K562 (cell line): Measurements from ENCODE around the gene MEF2D. TPM values are rescaled to one million over a fixed set of nuclear protein-coding genes. Genes with fewer than 3 reads are reported as not detected.
A peak's percentile ranks its signal among the peaks of the same experiment; 100 is the strongest.

Experiments
- CBFB ChIP-seq: sonication (generic); formaldehyde crosslinking; IDR thresholded peaks from 2 replicates; pipeline ENCODE4 v1.4.0; 2020; ENCODE audit warnings: mild to moderate bottlenecking, missing genetic modification reagents
- CC2D1A ChIP-seq: fragments of 450-650 bp; IDR thresholded peaks from 2 replicates; pipeline ENCODE4 v1.6.1; 2017; ENCODE audit warnings: mild to moderate bottlenecking
- ELK1 ChIP-seq: sonication (generic); formaldehyde crosslinking; IDR thresholded peaks from 2 replicates; pipeline ENCODE4 v1.8.1; 2022; ENCODE audit warnings: missing genetic modification reagents
- FOSL1 ChIP-seq: fragments of 200-800 bp; sonication (Bioruptor generic); conservative IDR thresholded peaks from 2 replicates; pipeline ENCODE4 v1.6.1; 2016; ENCODE audit warnings: missing genetic modification characterization, missing compliant biosample characterization
- HDAC1 ChIP-seq, 2 experiments: fragments of 450-650 bp; IDR thresholded peaks; 2 replicates each; pipeline ENCODE4 v1.6.1; 2016 to 2017; ENCODE audit warnings: inconsistent platforms in 1 of 2, mild to moderate bottlenecking in 1 of 2, moderate library complexity in 1 of 2
- KAT2B ChIP-seq: IDR thresholded peaks from one replicate; pipeline ENCODE4 v1.6.1; 2012; ENCODE audit warnings: low read depth, mild to moderate bottlenecking, control low read depth, inconsistent platforms, low read length, moderate library complexity
- MTA3 ChIP-seq: fragments of 450-650 bp; formaldehyde crosslinking; IDR thresholded peaks from 2 replicates; pipeline ENCODE4 v1.6.1; 2017; ENCODE audit warnings: mild to moderate bottlenecking, borderline replicate concordance
- MYBL2 ChIP-seq, 2 experiments: fragments of 450-650 bp in 1 of 2; sonication (generic) in 1 of 2; formaldehyde crosslinking in 1 of 2; IDR thresholded peaks; 2 replicates each; pipeline versions ENCODE4 v1.6.1 to v1.8.1; 2017 to 2022; ENCODE audit warnings: borderline replicate concordance in 1 of 2, inconsistent platforms in 1 of 2, low read depth in 1 of 2, mild to moderate bottlenecking in 1 of 2, missing genetic modification reagents in 1 of 2, moderate library complexity in 1 of 2
- PHF8 ChIP-seq: fragments of 200-600 bp; sonication (generic); IDR thresholded peaks from 2 replicates; pipeline ENCODE4 v1.6.1; 2012; ENCODE audit warnings: mixed run types, mild to moderate bottlenecking, inconsistent platforms, low read length, moderate library complexity, borderline replicate concordance
- SMARCA4 ChIP-seq: fragments of 450-650 bp; IDR thresholded peaks from 2 replicates; pipeline ENCODE4 v1.6.1; 2016
- SMARCA5 ChIP-seq: fragments of 450-650 bp; IDR thresholded peaks from 2 replicates; pipeline ENCODE4 v1.6.1; 2016
- SNRNP70 ChIP-seq: fragments of 200-400 bp; formaldehyde crosslinking; optimal IDR thresholded peaks from 2 replicates; pipeline ENCODE3; 2017; ENCODE audit warnings: low read depth, low read length
- TCFL5 ChIP-seq: fragments of 250-450 bp; sonication (Bioruptor Pico); conservative IDR thresholded peaks from 2 replicates; pipeline ENCODE4 v1.6.1; 2021; ENCODE audit warnings: mild to moderate bottlenecking, moderate library complexity, matching md5 sums
- ZBTB2 ChIP-seq: fragments of 450-650 bp; IDR thresholded peaks from 2 replicates; pipeline ENCODE4 v1.6.1; 2016; ENCODE audit warnings: antibody characterized with exemption
- ZNF384 ChIP-seq: IDR thresholded peaks from 2 replicates; pipeline ENCODE4 v1.6.1; 2012; ENCODE audit warnings: low read depth, low read length, improper control_type of control experiment
- ZNF609 ChIP-seq: sonication (generic); formaldehyde crosslinking; IDR thresholded peaks from 2 replicates; pipeline ENCODE4 v1.8.1; 2023; ENCODE audit warnings: missing genetic modification reagents, mild to moderate bottlenecking, borderline replicate concordance
- ZNF639 ChIP-seq, 2 experiments: fragments of 200-800 bp in 1 of 2; sonication (Bioruptor generic) in 1 of 2; sonication (generic) in 1 of 2; formaldehyde crosslinking in 1 of 2; IDR thresholded peaks in 1 of 2; conservative IDR thresholded peaks in 1 of 2; 2 replicates each; pipeline versions ENCODE4 v1.5.0 to v1.6.1; 2016 to 2020; ENCODE audit warnings: missing compliant biosample characterization in 1 of 2, missing genetic modification characterization in 1 of 2, missing genetic modification reagents in 1 of 2
- polyA plus RNA-seq, 8 experiments: library from polyadenylated mRNA; depleted of rRNA in 4 of 8; stranded (reverse) in 5 of 8; unstranded in 3 of 8; fragments of >200 nt; fragmentation: Nextera tagmentation in 2 of 8; fragmentation: Illumina TruSeq in 1 of 8; extraction: Ambion mirVana in 2 of 8; extraction: Trizol in 1 of 8; gene quantifications; 2 replicates each; pipeline versions ENCODE4 v1.2.1 to v1.2.3, GENCODE V29; 2011 to 2014; ENCODE audit warnings: inconsistent platforms in 1 of 8, missing spikeins in 1 of 8
- total RNA-seq, 7 experiments: library from RNA; depleted of rRNA in 6 of 7; stranded (reverse); fragments of >200 nt in 6 of 7; fragmentation: Illumina TruSeq in 2 of 7; extraction: Trizol in 2 of 7; gene quantifications; 2 replicates each; pipeline versions ENCODE4 v1.2.1 to v1.2.3, GENCODE V29; 2011 to 2021; ENCODE audit warnings: low replicate concordance in 1 of 7
- TF ChIP-seq, protein P1 (sequence below): sonication (generic); formaldehyde crosslinking; IDR thresholded peaks from 2 replicates; pipeline ENCODE4 v1.5.0; 2020; ENCODE audit warnings: missing genetic modification reagents

The MEF2D gene
- total and polyA plus RNA-seq, 9 of the 15 experiments (the other 6 are each of a cell fraction or from before 2014, with no cell fraction given), result 0.10 to 19.5 (median 2.6) TPM

- no peak; the same call in 1 of the 2 replicates for TF ChIP-seq ZNF609 (CRISPR knock-in tag)
- no peak for TF ChIP-seq ELK1 (CRISPR knock-in tag)
- no peak for TF ChIP-seq FOSL1 (tag)
- TF ChIP-seq ZBTB2, result no peak; the same call in 1 of the 2 replicates
- no peak for TF ChIP-seq SMARCA5
- TF ChIP-seq, protein P1, sequence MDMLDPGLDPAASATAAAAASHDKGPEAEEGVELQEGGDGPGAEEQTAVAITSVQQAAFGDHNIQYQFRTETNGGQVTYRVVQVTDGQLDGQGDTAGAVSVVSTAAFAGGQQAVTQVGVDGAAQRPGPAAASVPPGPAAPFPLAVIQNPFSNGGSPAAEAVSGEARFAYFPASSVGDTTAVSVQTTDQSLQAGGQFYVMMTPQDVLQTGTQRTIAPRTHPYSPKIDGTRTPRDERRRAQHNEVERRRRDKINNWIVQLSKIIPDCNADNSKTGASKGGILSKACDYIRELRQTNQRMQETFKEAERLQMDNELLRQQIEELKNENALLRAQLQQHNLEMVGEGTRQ (CRISPR knock-in tag), result no peak
- no peak for TF ChIP-seq MYBL2 (IDR thresholded peaks at IDR 0.05; ENCODE audit: low read depth)
- TF ChIP-seq MYBL2 (CRISPR knock-in tag; IDR thresholded peaks at IDR 0.05; ENCODE audit: borderline replicate concordance), result no peak
- TF ChIP-seq PHF8, result no peak
- no peak for TF ChIP-seq MTA3
- no peak for TF ChIP-seq SNRNP70
- TF ChIP-seq ZNF384, result no peak
- no peak for TF ChIP-seq CC2D1A
- no peak for TF ChIP-seq HDAC1 (IDR thresholded peaks at IDR 0.05)
- no peak for TF ChIP-seq TCFL5 (CRISPR knock-in tag)
- TF ChIP-seq KAT2B, result no peak
- peak; percentile 77 for TF ChIP-seq SMARCA4
- TF ChIP-seq ZNF639 (CRISPR knock-in tag; conservative IDR thresholded peaks at IDR 0.05 in 1 of 2, IDR thresholded peaks at IDR 0.05 in 1 of 2), result peak in 1 of 2 experiments; percentile 69; a peak in 1 of 4 replicates
- TF ChIP-seq CBFB (CRISPR knock-in tag), result no peak
Observed at GRCh38 chr1:156523801-156524480, 23.4 kb upstream of the MEF2D start (continued).
